ENCODE data around the gene TMEM258. TPM values are rescaled to one million over a fixed set of nuclear protein-coding genes. Genes with fewer than 3 reads are reported as not detected.

Gene TMEM258
- total and polyA plus RNA-seq, 2 donors (not counting 1 experiment from before 2014, with no cell fraction given), result 65.8 to 130 TPM

DNA sequence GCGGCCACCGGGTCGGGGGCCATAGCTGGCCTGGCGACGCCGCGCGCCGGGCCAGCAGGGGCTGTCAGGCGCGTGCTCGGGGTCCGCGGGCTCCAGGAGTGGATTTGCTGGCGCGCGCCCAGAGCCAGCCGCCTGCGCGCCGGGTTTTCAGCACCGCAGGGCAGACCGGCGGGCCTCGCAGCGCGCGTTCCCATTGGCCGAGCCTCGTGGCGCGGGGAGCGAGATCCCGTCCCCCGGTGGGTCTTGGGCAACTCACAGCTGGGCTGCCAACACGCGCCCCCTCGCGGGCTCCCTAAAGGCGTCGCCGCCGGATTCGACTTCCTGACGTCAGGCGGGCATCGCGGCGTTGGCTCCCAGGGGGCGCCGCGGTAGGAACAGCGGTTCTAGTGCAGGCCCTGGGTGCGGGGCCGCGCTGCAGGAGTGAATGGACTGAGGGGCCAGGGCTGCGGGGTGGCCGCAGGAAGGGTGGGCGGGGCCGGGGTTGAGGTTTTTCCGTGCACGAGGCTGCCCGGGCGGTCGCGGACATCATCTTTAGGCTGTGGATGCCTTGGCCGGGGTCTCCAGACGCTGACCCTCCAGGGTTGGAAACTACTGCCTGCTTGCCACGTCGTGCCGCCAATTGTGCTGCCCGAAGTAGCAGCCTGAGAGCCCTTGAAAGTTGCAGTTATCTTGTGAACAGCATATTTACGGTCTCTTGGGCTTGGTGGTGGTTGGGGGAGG, 24.5 kb upstream of the TMEM258 start, which contains the start of gene FADS1:
FADS1 (minus strand) TSS at position 268 of the 720 bp plus-strand sequence; CDS start at position 194, 74 bp downstream.
- peak; percentile 65 for ATAC-seq (ENCODE audit: low read depth)
- peak within 1 kb of the TSS; percentile 83 for H3K27ac Mint-ChIP-seq
- Histone ChIP-seq H3K4me2 (replicated peaks; ENCODE audit: low read depth, low read length, poor library complexity, severe bottlenecking) (peak within 1 kb of the TSS; percentile 100), H2AFZ (ENCODE audit: insufficient read depth, low read depth, low read length, poor library complexity, severe bottlenecking) (peak within 1 kb of the TSS; percentile 94), H3K27me3 (replicated peaks in 1 of 4; ENCODE audit: control extremely low read depth in 1 of 4, control insufficient read depth in 3 of 4, insufficient read depth in 4 of 4, low read length in 3 of 4) (peaks cover 0 to 17% (median 4%) of the 10 kb centered on the region in 4 experiments), H3K9me3 (ENCODE audit: control extremely low read depth in 1 of 3, control insufficient read depth in 2 of 3, insufficient read depth in 1 of 3, low read length in 2 of 3) (peaks cover 0 to 6% (median 0%) of the 10 kb centered on the region in 3 donors), H3K79me2 (ENCODE audit: control insufficient read depth, insufficient read depth, low read length) (no peaks in the 10 kb centered on the region), H3K9ac (ENCODE audit: low read length) (peak within 1 kb of the TSS; percentile 84), H3K4me3 (ENCODE audit: control extremely low read depth in 1 of 5, extremely low read depth in 1 of 5, insufficient read depth in 1 of 5, low read depth in 2 of 5, low read length in 4 of 5) (peak within 1 kb of the TSS; percentile 56 to 77 (median 70)), H3K27ac (ENCODE audit: low read length in 2 of 2) (no peak within 1 kb of the TSS), H3K36me3 (replicated peaks in 1 of 2; ENCODE audit: control extremely low read depth in 1 of 2, control insufficient read depth in 1 of 2, extremely low read depth in 1 of 2, insufficient read depth in 2 of 2, low read length in 1 of 2) (no peaks in the 10 kb centered on the region), H4K20me1 (ENCODE audit: control insufficient read depth, insufficient read depth, low read length, poor library complexity, severe bottlenecking) (no peaks in the 10 kb centered on the region), H3K4me1 (ENCODE audit: control insufficient read depth in 2 of 2, insufficient read depth in 2 of 2, low read length in 2 of 2) (peaks cover 9 to 24% of the 10 kb centered on the region in 2 donors)
- peak within 1 kb of the TSS; percentile 96 for H3K4me3 Mint-ChIP-seq
- DNase-seq, result peak; percentile 83
- no peak for TF ChIP-seq EZH2 (IDR thresholded peaks at IDR 0.05; ENCODE audit: borderline replicate concordance, insufficient read depth, low read depth, low read length, poor library complexity, severe bottlenecking)
- TF ChIP-seq, protein P1, sequence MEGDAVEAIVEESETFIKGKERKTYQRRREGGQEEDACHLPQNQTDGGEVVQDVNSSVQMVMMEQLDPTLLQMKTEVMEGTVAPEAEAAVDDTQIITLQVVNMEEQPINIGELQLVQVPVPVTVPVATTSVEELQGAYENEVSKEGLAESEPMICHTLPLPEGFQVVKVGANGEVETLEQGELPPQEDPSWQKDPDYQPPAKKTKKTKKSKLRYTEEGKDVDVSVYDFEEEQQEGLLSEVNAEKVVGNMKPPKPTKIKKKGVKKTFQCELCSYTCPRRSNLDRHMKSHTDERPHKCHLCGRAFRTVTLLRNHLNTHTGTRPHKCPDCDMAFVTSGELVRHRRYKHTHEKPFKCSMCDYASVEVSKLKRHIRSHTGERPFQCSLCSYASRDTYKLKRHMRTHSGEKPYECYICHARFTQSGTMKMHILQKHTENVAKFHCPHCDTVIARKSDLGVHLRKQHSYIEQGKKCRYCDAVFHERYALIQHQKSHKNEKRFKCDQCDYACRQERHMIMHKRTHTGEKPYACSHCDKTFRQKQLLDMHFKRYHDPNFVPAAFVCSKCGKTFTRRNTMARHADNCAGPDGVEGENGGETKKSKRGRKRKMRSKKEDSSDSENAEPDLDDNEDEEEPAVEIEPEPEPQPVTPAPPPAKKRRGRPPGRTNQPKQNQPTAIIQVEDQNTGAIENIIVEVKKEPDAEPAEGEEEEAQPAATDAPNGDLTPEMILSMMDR (IDR thresholded peaks at IDR 0.05), result peak; percentile 53
- no peaks in the 10 kb centered on the region for H3K27me3 Mint-ChIP-seq
- intact Hi-C loops (cut with micrococcal nuclease), result loop anchor here (1.0 to 5.0 kb wide), 4 partner anchors 10 to 305 kb away; partner anchors contain the start of genes FADS3, FEN1, INCENP and TMEM258
- 1% methylated on average over 68 of the region's 73 CpGs for WGBS (ENCODE audit: insufficient coverage)
- H3K4me1 Mint-ChIP-seq, result peaks cover 15% of the 10 kb centered on the region
- CTCF ChIA-PET, result interaction anchor here (2.5 to 6.1 kb wide), 3 partner anchors 11 to 265 kb away, joined by 8 to 77 read pairs (median 15); partner anchors contain the start of gene FADS2
- POLR2A ChIA-PET, result interaction anchor here (1.2 kb wide), 1 partner anchor 18 kb away, joined by 3 read pairs; no protein-coding TSS in a partner anchor
- no peaks in the 10 kb centered on the region for H3K9me3 Mint-ChIP-seq (ENCODE audit: insufficient read depth)
